HepG2 (cell line): Measurements from ENCODE around the gene NAPG. TPM values are rescaled to one million over a fixed set of nuclear protein-coding genes. Genes with fewer than 3 reads are reported as not detected.

Source experiments
- ATAC-seq: fragments of 200-7000 bp; cut with Tn5 transposase; 3 replicates; pipeline ENCODE4 v1.9.1; 2020; ENCODE audit warnings: mild to moderate bottlenecking, moderate library complexity
- BruUV-seq: library from RNA; stranded (reverse); fragments of 400-500 nt; replicated peaks from 2 replicates; lab custom pipeline; 2021; lab: Mats Ljungman, UMichigan
- CTCF ChIA-PET: fragments of 300-600 bp; formaldehyde crosslinking; extraction: SDS; loops from one replicate; lab custom pipeline; 2021; ENCODE audit warnings: low total read pairs, inconsistent platforms, low intra/inter-chr PET ratio; lab: Yijun Ruan, JAX
- POLR2A ChIA-PET: fragments of 350-600 bp; sonication (Branson Sonifier 250); formaldehyde crosslinking; loops from one replicate; lab custom pipeline; 2020; ENCODE audit warnings: antibody characterized with exemption, inconsistent platforms; lab: Yijun Ruan, JAX
- DNase-seq: peaks from one replicate; pipeline ENCODE4 v3.0.0-alpha.2; 2015; ENCODE audit warnings: low spot score
- FAIRE-seq: peaks from 3 replicates; lab custom pipeline; 2011; peaks lifted over from hg19 to GRCh38; lab: Jason Lieb, UNC
- H2AFZ ChIP-seq: one replicate; pipeline ENCODE4 v1.6.1; 2011; ENCODE audit warnings: low read length, inconsistent platforms
- H3K27ac ChIP-seq: fragments of 300-600 bp; 3 replicates; pipeline ENCODE4 v1.8.0; 2011; ENCODE audit warnings: mixed run types, mild to moderate bottlenecking, mixed read lengths, low read length, inconsistent platforms; ENCODE audit not compliant: insufficient read depth; ENCODE audit errors: extremely low read length
- H3K27me3 ChIP-seq, 2 experiments: fragments of 200-600 bp in 1 of 2; 2 replicates in 1 of 2; 3 replicates in 1 of 2; pipeline versions ENCODE4 v1.6.0 to v1.8.0; 2011; ENCODE audit warnings: low read length in 2 of 2, mild to moderate bottlenecking in 2 of 2, moderate library complexity in 2 of 2, inconsistent platforms in 1 of 2; ENCODE audit not compliant: insufficient read depth in 2 of 2, control insufficient read depth in 1 of 2
- H3K36me3 ChIP-seq, 2 experiments: fragments of 200-600 bp in 1 of 2; replicated peaks in 1 of 2; 2 replicates in 1 of 2; 3 replicates in 1 of 2; pipeline versions ENCODE4 v1.5.1 to v1.8.0; 2011; ENCODE audit warnings: low read length in 2 of 2, inconsistent platforms in 1 of 2; ENCODE audit not compliant: insufficient read depth in 2 of 2, control insufficient read depth in 1 of 2
- H3K4me1 ChIP-seq: 2 replicates; pipeline ENCODE4 v1.5.1; 2012; ENCODE audit warnings: low read length, inconsistent platforms; ENCODE audit not compliant: insufficient read depth
- H3K4me2 ChIP-seq: 2 replicates; pipeline ENCODE4 v1.6.0; 2011; ENCODE audit warnings: low read depth, low read length, inconsistent platforms
- H3K4me3 ChIP-seq, 3 experiments: fragments of 200-600 bp in 1 of 3; sonication (generic), shearing (Covaris generic) in 1 of 3; replicated peaks in 1 of 3; 2 replicates each; pipeline ENCODE4 v1.5.1; 2011 to 2016; ENCODE audit warnings: low read length in 3 of 3, inconsistent platforms in 2 of 3, low read depth in 2 of 3, mild to moderate bottlenecking in 2 of 3, control low read depth in 1 of 3, mixed read lengths in 1 of 3; ENCODE audit not compliant: insufficient read depth in 1 of 3
- H3K79me2 ChIP-seq: one replicate; pipeline ENCODE4 v1.6.1; 2011; ENCODE audit warnings: low read length, inconsistent platforms; ENCODE audit not compliant: insufficient read depth
- H3K9ac ChIP-seq: 2 replicates; pipeline ENCODE4 v1.6.0; 2011; ENCODE audit warnings: mild to moderate bottlenecking, low read depth, low read length, inconsistent platforms; ENCODE audit not compliant: insufficient read depth
- H3K9me3 ChIP-seq: 2 replicates; pipeline ENCODE4 v1.5.1; 2012; ENCODE audit warnings: mild to moderate bottlenecking, low read length
- H4K20me1 ChIP-seq: 2 replicates; pipeline ENCODE4 v1.6.0; 2011; ENCODE audit warnings: inconsistent platforms, mild to moderate bottlenecking, low read length, moderate library complexity; ENCODE audit not compliant: insufficient read depth
- BCL3 ChIP-seq: sonication (generic); formaldehyde crosslinking; IDR thresholded peaks from 2 replicates; pipeline ENCODE4 v1.5.1; 2020; ENCODE audit warnings: mild to moderate bottlenecking, missing genetic modification reagents, moderate library complexity
- ESRRA ChIP-seq: sonication (generic); formaldehyde crosslinking; IDR thresholded peaks from 2 replicates; pipeline ENCODE4 v1.5.1; 2020; ENCODE audit warnings: mild to moderate bottlenecking, low read depth, missing genetic modification reagents
- EZH2 ChIP-seq: conservative IDR thresholded peaks from 2 replicates; pipeline ENCODE4 v1.6.1; 2012; ENCODE audit warnings: mild to moderate bottlenecking, low read depth, low read length, moderate library complexity
- GLI4 ChIP-seq: sonication (generic); formaldehyde crosslinking; IDR thresholded peaks from 2 replicates; pipeline ENCODE4 v1.5.1; 2020; ENCODE audit warnings: missing genetic modification reagents, mild to moderate bottlenecking, moderate library complexity, borderline replicate concordance
- HMG20A ChIP-seq: IDR thresholded peaks from 2 replicates; pipeline ENCODE4 v1.6.1; 2016; ENCODE audit warnings: borderline replicate concordance
- IRF1 ChIP-seq: sonication (generic); formaldehyde crosslinking; IDR thresholded peaks from 2 replicates; pipeline ENCODE4 v1.4.0; 2020; ENCODE audit warnings: low read depth, mild to moderate bottlenecking, missing genetic modification reagents
- KDM2A ChIP-seq: sonication (generic); formaldehyde crosslinking; IDR thresholded peaks from 2 replicates; pipeline ENCODE4 v1.4.0; 2020; ENCODE audit warnings: low read depth, missing genetic modification reagents, borderline replicate concordance
- NFIB ChIP-seq: sonication (generic); formaldehyde crosslinking; IDR thresholded peaks from 2 replicates; pipeline ENCODE4 v1.9.0; 2021; ENCODE audit warnings: missing genetic modification reagents, mild to moderate bottlenecking, borderline replicate concordance
- PAF1 ChIP-seq: IDR thresholded peaks from 2 replicates; pipeline ENCODE4 v1.6.1; 2016; ENCODE audit warnings: missing genetic modification reagents, missing compliant biosample characterization
- PHF20 ChIP-seq: sonication (generic); formaldehyde crosslinking; IDR thresholded peaks from 2 replicates; pipeline ENCODE4 v1.5.0; 2020; ENCODE audit warnings: mild to moderate bottlenecking, missing genetic modification reagents
- PRDM4 ChIP-seq: sonication (generic); formaldehyde crosslinking; IDR thresholded peaks from 2 replicates; pipeline ENCODE4 v1.9.0; 2021; ENCODE audit warnings: missing genetic modification reagents, borderline replicate concordance
- SIN3A ChIP-seq: IDR thresholded peaks from 2 replicates; pipeline ENCODE4 v1.6.1; 2011; ENCODE audit warnings: low read depth, mild to moderate bottlenecking, control low read depth, low read length, borderline replicate concordance
- SMAD9 ChIP-seq: sonication (generic); formaldehyde crosslinking; IDR thresholded peaks from 2 replicates; pipeline ENCODE4 v1.5.1; 2020; ENCODE audit warnings: mild to moderate bottlenecking, missing genetic modification reagents
- SNAI1 ChIP-seq: sonication (generic); formaldehyde crosslinking; IDR thresholded peaks from 2 replicates; pipeline ENCODE4 v1.5.0; 2020; ENCODE audit warnings: mild to moderate bottlenecking, missing genetic modification reagents, borderline replicate concordance
- SP1 ChIP-seq, 2 experiments: fragments of 450-650 bp in 1 of 2; sonication (generic) in 1 of 2; formaldehyde crosslinking in 1 of 2; IDR thresholded peaks; 2 replicates each; pipeline versions ENCODE4 v1.4.0 to v1.6.1; 2016 to 2020; ENCODE audit warnings: missing genetic modification reagents in 1 of 2
- TBX3 ChIP-seq: fragments of 450-650 bp; IDR thresholded peaks from 2 replicates; pipeline ENCODE4 v1.6.1; 2017; ENCODE audit warnings: antibody characterized with exemption, mild to moderate bottlenecking, inconsistent platforms, borderline replicate concordance
- ZBTB38 ChIP-seq: sonication (generic); formaldehyde crosslinking; IDR thresholded peaks from 2 replicates; pipeline ENCODE4 v1.5.1; 2020; ENCODE audit warnings: mild to moderate bottlenecking, missing genetic modification reagents
- ZNF724P ChIP-seq: sonication (generic); formaldehyde crosslinking; IDR thresholded peaks from 2 replicates; pipeline ENCODE4 v1.8.0; 2022; ENCODE audit warnings: missing genetic modification reagents, borderline replicate concordance
- ZNF746 ChIP-seq: sonication (generic); formaldehyde crosslinking; IDR thresholded peaks from 2 replicates; pipeline ENCODE4 v1.8.0; 2022; ENCODE audit warnings: mild to moderate bottlenecking, missing genetic modification reagents
- WGBS: methylation state at CpG from one replicate; pipeline ENCODE4 v1.1.6; 2017; ENCODE audit warnings: low lambda C conversion rate; 5-methylcytosine and 5-hydroxymethylcytosine counted together
- in situ Hi-C: cut with HindIII; loops from 2 replicates; pipeline ENCODE4 v1.10.0; 2017; ENCODE audit warnings: low pct_unique_long_range_greater_than_20kb; ENCODE audit not compliant: extremely low pct_ligation_motif_present
- intact Hi-C: fragments of 100-400 bp; cut with micrococcal nuclease; formaldehyde crosslinking; loops from one replicate; pipeline ENCODE4 v1.10.0; 2022; ENCODE audit not compliant: unreplicated experiment
- polyA plus RNA-seq, 8 experiments: library from polyadenylated mRNA; depleted of rRNA in 3 of 8; stranded (reverse) in 7 of 8; unstranded in 1 of 8; fragments of >200 nt; fragmentation: Illumina TruSeq in 4 of 8; extraction: Trizol in 4 of 8; gene quantifications; 2 replicates each; pipeline versions ENCODE4 v1.2.1 to v1.2.3, GENCODE V29; 2011 to 2016; ENCODE audit warnings: low read depth in 4 of 8, missing spikeins in 1 of 8, mixed read lengths in 1 of 8; ENCODE audit not compliant: insufficient read depth in 1 of 8
- total RNA-seq, 5 experiments: library from RNA; depleted of rRNA; stranded (reverse); fragments of >200 nt; fragmentation: Illumina TruSeq; extraction: Trizol; gene quantifications; 2 replicates each; pipeline ENCODE4 v1.2.3, GENCODE V29; 2016; ENCODE audit warnings: low read depth in 1 of 5

NAPG gene
- total and polyA plus RNA-seq, 2 of the 13 experiments (the other 11 are each of a cell fraction or from before 2014, with no cell fraction given) = 19.8 to 34.4 TPM

GRCh38 chr18:10486362-10486761 is 39.5 kb upstream of the NAPG start:
- no peaks in the 10 kb centered on the region for H4K20me1 ChIP-seq
- ChIA-PET CTCF (no interaction called here), POLR2A (no interaction called here)
- H3K4me1 ChIP-seq = peaks cover 6% of the 10 kb centered on the region
- no peak overlapping the region for H2AFZ ChIP-seq
- no peaks in the 10 kb centered on the region for H3K36me3 ChIP-seq
- intact Hi-C loops (no loop called here), in situ Hi-C loops (no loop called here)
- TF ChIP-seq ZBTB38 (CRISPR knock-in tag) (no peak), PRDM4 (CRISPR knock-in tag) (no peak), EZH2 (no peak), PAF1 (CRISPR knock-in tag) (no peak), HMG20A (CRISPR knock-in tag) (no peak), SNAI1 (no peak), PHF20 (CRISPR knock-in tag) (no peak), KDM2A (CRISPR knock-in tag) (no peak), IRF1 (no peak), TBX3 (no peak), SMAD9 (CRISPR knock-in tag) (no peak), ZNF746 (CRISPR knock-in tag) (no peak), ESRRA (no peak), SIN3A (no peak), ZNF724P (CRISPR knock-in tag) (no peak), BCL3 (CRISPR knock-in tag) (no peak), NFIB (CRISPR knock-in tag) (no peak), SP1 (IDR thresholded peaks at IDR 0.05) (no peak), SP1 (CRISPR knock-in tag; IDR thresholded peaks at IDR 0.05) (no peak), GLI4 (CRISPR knock-in tag) (no peak)
- H3K4me2 ChIP-seq = no peak overlapping the region
- DNase-seq = no peak
- no peaks in the 10 kb centered on the region for H3K9me3 ChIP-seq
- 30% methylated on average over 3 of the region's 3 CpGs for WGBS
- no peak for FAIRE-seq
- no peaks in the 10 kb centered on the region for H3K79me2 ChIP-seq
- no peak overlapping the region for H3K4me3 ChIP-seq
- ATAC-seq = no peak
- no TSS peak for BruUV-seq
- no peak overlapping the region for H3K9ac ChIP-seq
- H3K27ac ChIP-seq = no peak overlapping the region
- no peaks in the 10 kb centered on the region for H3K27me3 ChIP-seq
